Measurements from ENCODE around the gene AIG1.

DNA sequence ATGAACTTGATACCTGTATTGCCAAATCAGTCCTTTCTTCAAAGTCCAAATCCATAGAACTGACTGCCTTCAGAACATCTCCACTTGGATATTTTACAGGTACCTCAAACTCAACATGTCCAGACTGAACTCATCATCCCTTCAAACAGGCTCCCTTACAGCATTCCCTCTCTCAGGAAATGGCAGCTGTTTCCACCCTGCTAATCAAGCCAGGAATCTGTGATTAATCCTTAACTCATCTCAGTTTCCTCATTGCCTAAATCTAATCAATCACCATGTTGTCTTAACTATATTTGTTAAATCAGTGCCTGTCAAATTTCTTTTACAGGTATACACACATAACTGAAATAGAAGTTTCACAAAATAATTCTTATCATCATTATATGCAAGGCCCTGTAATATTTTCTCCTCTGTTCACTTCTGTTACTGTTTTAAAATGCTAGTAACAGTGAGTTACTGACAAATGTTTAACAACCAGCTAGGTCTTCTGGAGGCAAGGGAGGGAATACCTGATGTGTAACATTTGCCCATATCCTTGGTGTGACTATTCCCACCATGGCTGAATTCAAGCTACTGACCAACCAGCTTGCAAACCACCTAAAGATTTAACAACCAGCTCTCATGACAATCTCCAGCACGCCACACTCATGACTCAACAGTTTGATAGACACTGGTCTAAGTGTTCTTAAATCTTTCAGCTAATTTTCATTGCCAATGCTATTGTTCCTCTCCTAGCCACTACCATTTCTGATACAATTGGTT is 264.9 kb downstream of the AIG1 start:
- TF ChIP-seq POLR2AphosphoS5 (IDR thresholded peaks at IDR 0.05) (no peak), POLR2A (IDR thresholded peaks at IDR 0.05) (no peak)
